HG02885 (cell line): Measurements from ENCODE around the gene AIFM2.
A peak's percentile ranks its signal among the peaks of the same experiment; 100 is the strongest.
"Not testable (repeated sequence)": the region's sequence is repeated elsewhere in the genome, so short reads cannot be mapped to it uniquely, and the experiment has no call there.

ENCODE experiments used
- ATAC-seq: cut with Tn5 transposase; IDR thresholded peaks from one replicate; pipeline ENCODE4 v1.9.1; 2021; ENCODE audit warnings: mild to moderate bottlenecking; ENCODE audit not compliant: unreplicated experiment, poor library complexity

Gene AIFM2

DNA sequence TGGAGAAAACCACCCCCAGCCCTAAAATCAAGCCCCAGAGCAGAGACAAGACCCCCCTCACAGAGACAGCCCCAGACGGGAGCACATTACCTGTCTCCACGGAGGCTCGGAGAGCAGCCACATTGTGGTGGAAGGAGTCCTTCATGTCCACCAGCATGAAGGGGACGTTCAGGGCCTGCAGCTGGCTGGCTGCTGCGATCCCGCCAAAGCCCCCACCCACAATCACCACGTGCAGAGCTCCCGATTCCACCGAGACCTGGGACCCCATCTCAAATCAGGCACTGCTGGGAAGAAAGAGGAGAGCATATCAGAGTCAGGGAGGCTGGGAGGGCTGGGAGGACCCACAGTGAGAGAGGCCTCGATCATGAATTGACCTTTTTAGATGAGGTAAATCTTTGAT lies 8.8 kb downstream of the AIFM2 start:
- ATAC-seq = no peak

GRCh38 chr10:70123166-70123565 lies 9.5 kb downstream of the AIFM2 start:
- ATAC-seq = not testable (repeated sequence)

- no peak for ATAC-seq
Measured at GRCh38 chr10:70122742-70123141, 9.9 kb downstream of the AIFM2 start.

DNA sequence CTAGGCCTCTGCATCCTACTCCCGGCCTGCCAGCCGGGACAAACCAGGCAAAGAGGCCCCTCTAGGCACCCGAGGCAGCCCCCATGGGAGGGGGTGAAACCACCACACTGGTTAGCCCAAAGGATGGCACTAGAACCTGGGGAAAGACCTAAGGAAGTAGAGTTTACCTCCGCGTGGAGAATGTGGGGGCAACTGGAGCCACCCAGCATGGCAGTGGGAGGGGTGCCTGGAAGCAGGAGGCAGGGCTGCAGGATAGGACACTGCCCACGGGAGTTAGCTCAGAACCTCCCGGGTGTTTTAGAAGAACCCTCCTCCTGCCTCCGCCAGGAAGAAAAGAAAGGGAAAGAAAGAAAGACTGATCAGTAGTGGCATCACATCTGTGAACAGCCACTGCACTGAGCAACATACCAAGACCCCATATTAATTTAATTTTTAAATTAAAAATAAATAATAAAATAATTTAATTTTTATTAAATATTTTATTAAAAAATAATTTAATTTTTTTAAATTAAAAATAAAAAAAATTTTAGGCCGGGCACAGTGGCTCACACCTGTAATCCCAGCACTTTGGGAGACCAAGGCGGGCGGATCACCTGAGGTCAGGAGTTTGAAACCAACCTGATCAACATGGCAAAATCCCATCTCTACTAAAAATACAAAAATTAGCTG lies 11.2 kb downstream of the AIFM2 start:
- no peak for ATAC-seq

GRCh38 chr10:70120417-70120816 lies 12.2 kb downstream of the AIFM2 start:
- ATAC-seq = no peak

- ATAC-seq = no peak
Measured at GRCh38 chr10:70119623-70120022, 13.0 kb downstream of the AIFM2 start.

DNA sequence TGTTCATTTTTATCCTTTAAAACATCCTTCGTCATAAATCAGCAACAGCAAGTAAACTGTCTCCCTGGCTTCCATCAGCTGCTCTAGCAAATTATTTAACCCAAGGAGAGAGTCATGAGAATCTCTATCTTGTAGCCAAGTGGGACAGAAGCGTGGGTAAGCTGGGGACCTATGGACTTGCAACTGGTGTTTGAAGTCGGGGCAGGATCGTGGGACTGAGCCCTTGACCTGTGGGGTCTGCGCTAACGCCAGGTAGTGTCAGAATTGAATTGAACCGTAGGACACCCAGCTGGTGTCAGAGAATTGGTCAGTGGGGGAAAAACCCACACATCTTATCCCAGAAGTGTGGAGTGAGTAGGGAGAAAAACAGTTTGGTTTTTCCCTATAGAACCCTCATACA lies 13.4 kb downstream of the AIFM2 start:
- ATAC-seq = no peak

DNA sequence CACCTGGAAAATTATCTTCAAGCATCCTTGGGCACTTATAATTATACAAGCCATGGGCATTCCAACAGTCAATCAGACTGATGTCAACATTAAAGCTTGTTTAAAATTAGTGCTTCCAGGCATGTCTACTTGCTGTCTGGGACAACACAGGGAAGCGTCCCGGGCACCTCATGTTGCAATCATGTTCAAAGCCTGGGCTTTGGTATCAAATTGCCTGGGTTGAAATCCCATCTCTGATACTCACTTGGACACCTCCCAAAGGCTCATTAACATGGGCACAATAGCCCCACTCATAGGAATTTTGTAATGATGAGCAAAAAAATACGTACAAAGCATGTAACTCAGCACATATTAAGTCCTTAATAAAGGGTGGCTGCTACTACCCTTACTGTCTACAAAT lies 14.4 kb downstream of the AIFM2 start:
- ATAC-seq = no peak

- ATAC-seq = no peak
Measured at GRCh38 chr10:70117646-70118045, 15.0 kb downstream of the AIFM2 start.

- no peak for ATAC-seq
Measured at GRCh38 chr10:70115948-70116682, 16.5 kb downstream of the AIFM2 start.

DNA sequence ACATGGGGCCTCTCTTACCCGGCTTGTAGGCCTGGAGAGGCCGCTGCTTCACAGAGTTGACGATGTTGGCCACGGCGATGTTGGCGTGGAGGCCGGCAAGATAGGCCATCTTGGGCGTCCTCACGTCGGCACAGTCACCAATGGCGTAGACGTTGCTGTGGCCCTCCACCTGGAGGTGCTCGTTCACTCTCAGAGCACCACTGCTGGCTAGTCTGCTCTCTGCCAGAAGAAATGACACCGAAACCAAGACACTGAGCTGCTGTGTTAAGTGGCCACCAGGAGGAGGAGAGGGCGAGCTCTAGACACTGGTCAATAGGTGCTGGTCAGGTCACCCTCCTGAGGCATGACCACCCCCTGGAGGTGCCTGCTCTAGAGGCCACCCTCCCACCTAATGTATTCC lies 17.7 kb downstream of the AIFM2 start:
- no peak for ATAC-seq

DNA sequence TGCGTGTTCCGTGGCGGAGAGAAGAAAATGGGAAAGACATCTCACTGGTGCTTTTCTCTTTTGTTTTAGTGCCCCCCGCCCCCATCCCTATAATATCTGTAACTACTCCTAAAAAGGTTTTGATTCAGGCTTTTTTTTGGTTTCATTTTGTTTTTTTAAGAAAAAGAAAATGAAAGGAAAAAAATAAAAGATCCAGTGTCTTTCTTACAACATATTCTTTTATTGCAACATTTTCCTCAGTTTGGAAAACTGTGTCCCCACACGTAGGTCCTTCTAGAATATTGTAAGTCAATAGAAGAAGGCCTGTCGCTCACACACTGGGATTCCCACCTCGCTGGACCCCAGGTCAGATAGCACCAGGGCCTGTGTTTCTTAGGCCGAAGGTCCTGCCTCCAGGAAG lies 20.6 kb downstream of the AIFM2 start:
- ATAC-seq = no peak

GRCh38 chr10:70111496-70111895 lies 21.1 kb downstream of the AIFM2 start:
- no peak for ATAC-seq

DNA sequence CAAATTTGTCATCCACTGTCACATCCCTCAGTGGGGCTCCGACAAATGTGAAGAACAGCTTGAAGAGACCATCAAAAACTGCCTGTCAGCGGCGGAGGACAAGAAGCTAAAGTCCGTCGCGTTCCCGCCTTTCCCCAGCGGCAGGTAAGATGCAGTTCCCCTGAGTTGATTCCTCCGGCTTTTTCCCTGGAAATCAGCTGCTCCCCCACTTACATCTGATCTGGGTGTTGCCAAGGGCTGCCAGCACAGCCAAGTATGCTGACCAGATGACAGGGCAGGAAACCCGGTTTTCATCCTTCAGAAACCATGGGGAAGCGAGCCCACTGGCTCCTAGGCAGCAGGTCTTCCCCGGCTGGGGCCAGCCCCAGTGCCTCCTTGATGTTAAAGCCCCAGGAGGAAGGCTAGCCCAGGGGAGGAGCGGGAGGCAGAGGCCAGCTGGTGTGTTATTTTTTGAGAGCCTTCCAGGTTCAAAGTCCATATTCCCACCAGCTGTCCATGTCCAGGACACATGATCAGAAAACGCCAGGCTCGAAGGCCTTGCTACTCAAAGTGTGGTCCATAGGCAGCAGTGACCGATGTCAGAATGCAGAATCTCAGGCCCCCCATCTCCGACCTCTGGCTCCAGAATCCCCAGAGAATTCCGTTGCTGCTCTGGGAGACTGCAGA lies 23.4 kb downstream of the AIFM2 start:
- ATAC-seq = no peak

GRCh38 chr10:70106958-70107791 lies 25.4 kb downstream of the AIFM2 start:
- peak; percentile 75 for ATAC-seq

DNA sequence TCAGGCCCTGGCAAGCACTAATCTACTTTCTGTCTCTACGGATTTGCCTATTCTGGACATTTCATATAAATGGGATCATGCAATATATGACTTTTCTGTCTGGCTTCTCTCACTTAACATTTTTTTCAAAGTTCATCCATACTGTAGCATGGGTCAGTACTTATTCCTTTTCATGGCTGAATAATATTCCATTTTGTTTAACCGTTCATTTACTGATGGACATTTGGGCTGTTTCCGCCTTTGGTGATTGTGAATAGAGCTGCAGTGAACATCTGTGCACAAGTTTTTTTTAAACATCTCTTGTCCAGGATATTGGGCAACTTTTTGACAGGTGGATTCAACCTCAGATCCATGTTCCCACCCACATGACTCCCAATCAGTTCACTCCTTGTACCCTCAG lies 31.0 kb downstream of the AIFM2 start:
- no peak for ATAC-seq

DNA sequence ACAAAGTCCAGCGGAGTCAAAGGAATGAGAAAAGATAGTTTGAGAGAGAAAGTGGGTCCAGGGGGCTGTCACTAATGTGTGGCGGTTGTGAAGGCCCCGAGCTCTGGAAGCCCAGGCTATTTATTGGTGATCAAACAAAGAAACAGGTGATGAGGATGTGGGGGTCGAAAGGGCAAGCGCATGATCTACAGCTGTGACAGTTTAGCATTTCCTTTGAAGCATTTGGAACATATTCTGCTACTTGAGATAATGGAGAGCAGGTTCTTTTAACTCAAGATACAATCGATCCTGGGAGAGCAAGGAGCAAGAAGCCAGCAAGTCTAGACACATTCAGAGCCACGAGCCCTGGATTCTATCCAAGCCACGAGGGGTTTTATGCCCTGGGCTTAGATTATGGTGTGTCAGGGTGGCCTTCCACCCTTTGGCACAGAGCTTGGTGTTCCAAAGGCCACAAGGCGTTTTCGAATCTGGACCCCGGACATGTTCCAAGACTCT lies 31.5 kb downstream of the AIFM2 start:
- ATAC-seq = not testable (repeated sequence)

DNA sequence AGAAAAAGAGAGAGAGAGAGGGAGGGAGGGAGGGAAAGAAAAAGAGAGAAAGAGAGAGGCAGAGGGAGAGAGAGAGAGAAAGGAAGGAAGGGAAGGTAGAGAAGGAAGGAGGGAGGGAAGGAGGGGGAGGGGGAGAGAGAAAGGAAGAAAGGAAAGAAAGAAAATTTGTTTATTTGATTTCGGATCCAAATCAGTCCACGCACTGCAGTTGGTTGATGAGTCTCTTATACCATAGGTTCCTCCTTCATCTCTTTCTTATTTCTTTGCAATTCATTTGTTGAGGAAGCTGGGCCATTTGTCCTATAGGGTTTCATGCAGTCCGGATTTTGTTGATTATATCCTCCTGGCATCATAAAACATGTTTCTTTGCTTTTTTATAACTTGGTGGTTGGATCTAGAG lies 34.4 kb downstream of the AIFM2 start:
- no peak for ATAC-seq

- no peak for ATAC-seq
Measured at GRCh38 chr10:70097459-70097858, 35.2 kb downstream of the AIFM2 start.

DNA sequence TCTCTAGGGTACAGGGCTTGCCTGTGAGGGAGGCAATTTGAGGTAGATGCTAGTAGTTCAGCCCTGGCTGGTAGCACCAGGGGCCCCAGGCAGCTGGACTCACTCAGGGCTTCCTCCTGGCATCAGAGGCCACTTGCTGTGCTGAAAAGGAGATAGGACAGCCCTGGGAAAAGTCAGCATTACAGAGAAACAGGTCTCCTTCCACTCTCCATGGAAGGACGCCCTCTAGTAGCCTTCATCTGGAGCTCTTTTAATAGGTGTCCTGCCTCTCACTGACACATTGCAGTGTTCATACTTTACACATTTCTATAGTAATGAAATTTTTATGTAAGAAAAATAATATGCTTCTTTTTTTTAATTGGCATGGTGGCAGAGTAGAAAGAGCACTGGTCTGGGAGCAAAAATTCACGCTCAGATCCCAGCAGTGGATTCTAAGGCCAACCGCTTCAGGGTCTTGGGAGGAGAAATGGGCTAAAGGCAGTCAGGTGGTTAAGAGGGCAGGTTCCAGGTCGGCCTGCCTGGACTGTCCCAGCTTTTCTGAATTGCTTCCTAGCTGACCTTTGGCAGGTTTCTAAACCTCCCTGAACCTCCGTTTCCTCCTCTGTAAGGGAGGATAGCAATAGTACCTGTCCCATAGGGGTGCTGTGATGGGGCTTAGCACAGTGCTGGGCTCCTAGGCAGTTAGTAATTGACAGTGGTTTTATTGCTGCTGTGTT lies 35.8 kb downstream of the AIFM2 start:
- ATAC-seq = no peak
